Astrocyte of the cerebellum (primary cell): ENCODE measurements around the gene LMF2.

Source experiments
- DNase-seq: peaks from one replicate; pipeline ENCODE4 v3.0.0-alpha.2; 2011; ENCODE audit warnings: low read depth
- H3K4me3 ChIP-seq: 2 replicates; pipeline ENCODE4 v1.5.1; 2011; ENCODE audit warnings: mild to moderate bottlenecking, low read depth, low read length, moderate library complexity
- CTCF ChIP-seq: IDR thresholded peaks from 2 replicates; pipeline ENCODE4 v1.5.1; 2012; ENCODE audit warnings: low read length, low read depth, moderate library complexity, mild to moderate bottlenecking; ENCODE audit errors: missing control alignments
- in situ Hi-C: cut with HindIII; loops from 2 replicates; pipeline ENCODE4 v1.10.0; 2017; ENCODE audit warnings: low sequenced_read_pairs

Gene LMF2

GRCh38 chr22:50481045-50481439 lies 26.5 kb downstream of the LMF2 start:
- no peak for DNase-seq
- in situ Hi-C loops = loop anchor here (10.0 kb wide), 1 partner anchor 126 kb away; no protein-coding TSS in a partner anchor
- no peak for TF ChIP-seq CTCF
- peak overlapping the region; percentile 34 for H3K4me3 ChIP-seq

- TF ChIP-seq CTCF = no peak
- in situ Hi-C loops = loop anchor here (10.0 kb wide), 1 partner anchor 125 kb away; no protein-coding TSS in a partner anchor
- no peak for DNase-seq
- H3K4me3 ChIP-seq = no peak overlapping the region
Measured at GRCh38 chr22:50479721-50480120, 27.8 kb downstream of the LMF2 start.

- in situ Hi-C loops = no loop called here
- TF ChIP-seq CTCF = no peak
- H3K4me3 ChIP-seq = no peak overlapping the region
- no peak for DNase-seq
Measured at GRCh38 chr22:50477923-50478322, 29.6 kb downstream of the LMF2 start.

GRCh38 chr22:50476868-50477267 lies 30.6 kb downstream of the LMF2 start:
- in situ Hi-C loops = no loop called here
- DNase-seq = no peak
- no peak for TF ChIP-seq CTCF

GRCh38 chr22:50475652-50476002 lies 31.9 kb downstream of the LMF2 start:
- in situ Hi-C loops = no loop called here
- TF ChIP-seq CTCF = no peak
- no peak for DNase-seq
- H3K4me3 ChIP-seq = no peak overlapping the region

More at GRCh38 chr22:50476868-50477267, 30.6 kb downstream of the LMF2 start:
- H3K4me3 ChIP-seq = no peak overlapping the region

- TF ChIP-seq CTCF = no peak
- in situ Hi-C loops = no loop called here
- peak; percentile 69 for DNase-seq
- H3K4me3 ChIP-seq = peak within 1 kb of the TSS; percentile 60
Measured at GRCh38 chr22:50474710-50475651, 32.5 kb downstream of the LMF2 start, which contains the start of gene SBF1. TSS of gene SBF1 (minus strand) at chr22:50475035. CDS start at chr22:50474840, 195 bp downstream.
